Right lung (tissue), 5 donors: ENCODE data around the gene SYDE1. TPM values are rescaled to one million over a fixed set of nuclear protein-coding genes. Genes with fewer than 3 reads are reported as not detected.

ENCODE experiments used
- DNase-seq, 2 donors: peaks; one replicate each; pipeline ENCODE4 v3.0.0-alpha.2; 2013
- polyA plus RNA-seq, 5 donors: library from polyadenylated mRNA; unstranded; fragments of 120-200 nt; gene quantifications; one replicate each; pipeline versions ENCODE4 v1.2.1 to v1.2.3, GENCODE V29; 2013; ENCODE audit warnings: inconsistent platforms in 1 of 5, low replicate concordance in 1 of 5; ENCODE audit not compliant: insufficient read length in 5 of 5, insufficient read depth in 1 of 5

The SYDE1 gene
- polyA plus RNA-seq, 5 donors = 16.6 to 33.0 (median 21.8) TPM

DNA sequence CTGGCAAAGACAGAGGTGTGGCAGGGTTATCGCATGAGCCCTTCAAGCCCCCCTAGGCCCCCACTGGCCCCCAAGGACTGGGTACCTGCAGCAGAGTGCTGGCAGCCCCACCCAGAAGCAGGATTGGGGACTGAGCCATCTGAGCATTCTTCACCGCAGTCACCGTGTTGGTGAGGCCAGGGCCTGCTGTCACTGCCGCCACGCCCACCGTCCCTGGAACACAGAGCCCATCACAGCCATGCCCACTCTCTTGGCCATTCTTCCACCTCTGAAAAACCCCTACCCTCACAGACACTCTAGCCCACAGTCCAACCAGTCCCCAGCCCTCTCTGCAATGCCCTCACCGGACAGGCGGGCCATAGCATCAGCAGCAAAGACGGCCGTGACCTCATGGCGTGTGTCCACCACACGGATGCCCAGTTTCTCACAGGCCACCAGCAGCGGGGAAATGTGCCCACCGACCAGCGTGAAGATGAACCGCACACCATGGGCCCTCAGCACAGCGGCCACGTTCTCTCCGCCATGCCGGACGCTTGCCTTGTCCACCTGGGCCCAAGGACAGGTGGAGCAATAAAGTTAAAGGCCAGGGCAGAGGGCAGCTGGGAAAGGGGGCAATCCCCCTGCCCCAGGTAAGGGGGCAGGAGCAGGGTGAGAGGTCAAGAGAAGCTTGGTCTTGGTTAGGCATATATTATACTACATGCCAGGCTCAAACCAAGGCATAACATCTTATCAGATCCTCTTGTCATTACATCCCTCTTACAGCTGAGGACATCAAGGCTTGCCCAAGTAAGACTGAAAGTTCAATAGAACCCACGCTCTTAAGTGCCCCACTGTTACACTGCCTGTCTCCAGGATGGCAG, 16.1 kb downstream of the SYDE1 start:
- no peak for DNase-seq

DNA sequence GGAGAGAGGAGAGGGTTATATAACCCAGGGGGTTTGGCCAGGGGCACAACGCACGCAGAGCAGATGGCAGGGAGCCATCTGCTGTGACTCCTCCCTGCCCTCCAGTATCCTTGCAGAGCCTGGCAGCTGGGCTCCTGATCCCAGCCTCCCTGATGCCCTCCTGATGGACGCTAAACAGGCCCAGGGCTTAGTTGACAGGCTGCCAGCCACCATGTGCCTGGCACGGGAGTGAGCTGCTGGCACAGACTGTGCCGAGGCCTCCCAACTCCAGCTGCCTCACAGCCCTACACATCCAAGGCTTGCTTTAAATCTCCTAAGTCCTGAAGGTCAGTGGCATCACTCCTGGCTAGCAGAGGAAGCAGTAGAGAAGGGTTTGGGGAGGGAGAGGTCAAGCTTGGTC, 16.7 kb downstream of the SYDE1 start:
- no peak for DNase-seq

DNA sequence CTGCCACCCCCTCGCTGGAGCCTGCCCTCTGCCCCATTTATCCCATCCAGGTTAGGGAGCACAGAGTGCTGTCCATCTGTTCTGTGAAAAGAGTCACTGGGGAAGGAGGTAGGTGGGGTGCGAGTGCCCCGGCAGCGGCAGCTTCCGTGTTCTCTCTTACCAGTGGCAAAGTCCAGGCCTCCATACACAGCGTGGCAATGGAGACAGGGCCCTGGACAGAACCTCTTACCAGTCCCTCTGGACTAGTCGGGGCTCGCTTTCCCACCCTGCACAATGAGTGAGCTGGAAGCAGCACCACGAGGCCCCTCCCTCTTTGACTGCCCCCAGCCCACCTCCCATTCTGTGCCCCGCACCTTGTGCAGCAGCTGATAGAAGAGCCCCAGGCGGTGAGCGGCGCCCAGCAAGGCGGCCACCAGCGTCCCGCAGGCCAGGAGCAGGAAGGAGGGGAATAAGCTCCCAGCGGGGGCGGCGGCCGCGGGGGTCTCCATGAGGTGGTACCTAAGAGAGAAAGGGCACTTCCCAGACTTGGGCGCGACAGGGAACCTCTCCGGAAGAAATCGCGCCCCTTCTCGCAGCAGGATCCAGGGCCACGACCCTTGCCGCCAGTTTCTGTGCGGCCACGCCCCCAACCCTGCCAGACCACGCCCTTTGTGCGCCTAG, 17.5 kb downstream of the SYDE1 start:
- DNase-seq = peak in 1 of 2 donors; percentile 35

DNA sequence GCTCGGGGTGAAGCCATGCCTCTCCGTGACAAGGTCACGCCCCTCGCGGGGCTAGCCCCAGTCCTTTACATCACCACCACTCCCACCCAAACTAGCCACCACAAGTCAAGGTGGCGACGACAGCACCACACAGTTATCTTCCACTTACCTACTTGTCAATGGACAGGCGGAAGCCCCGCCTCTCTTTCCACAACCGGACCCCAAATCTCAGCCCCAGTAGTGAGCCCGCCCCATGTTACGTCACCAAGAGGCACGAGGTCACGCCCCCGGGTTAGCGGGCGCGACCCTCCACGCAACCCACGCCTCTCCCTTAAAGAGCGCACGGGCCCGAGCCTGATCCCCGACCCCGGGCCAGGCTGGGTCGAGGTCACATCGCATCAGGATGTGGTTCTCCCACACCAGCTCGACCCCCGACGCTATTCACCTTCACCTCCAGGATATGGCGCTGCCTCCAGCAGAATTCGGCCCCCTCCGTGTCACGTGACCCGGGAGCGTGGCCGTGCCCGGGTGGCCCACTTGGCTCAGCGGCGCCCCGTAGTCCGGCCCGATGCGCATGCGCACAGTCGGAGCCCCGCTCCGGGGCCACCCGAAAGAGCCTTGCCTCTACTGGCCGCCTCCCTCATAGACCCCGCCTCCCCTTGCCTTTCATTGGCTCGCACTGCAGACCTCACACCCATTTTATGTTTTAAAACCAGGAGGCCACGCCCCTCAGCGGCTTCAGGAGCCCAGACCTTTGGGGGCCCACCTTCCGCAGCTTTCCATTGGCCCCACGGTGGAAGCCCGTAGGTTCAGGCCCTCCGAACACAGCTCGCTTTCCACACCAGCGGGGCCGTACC, 18.2 kb downstream of the SYDE1 start:
- peak; percentile 97 to 98 for DNase-seq

DNA sequence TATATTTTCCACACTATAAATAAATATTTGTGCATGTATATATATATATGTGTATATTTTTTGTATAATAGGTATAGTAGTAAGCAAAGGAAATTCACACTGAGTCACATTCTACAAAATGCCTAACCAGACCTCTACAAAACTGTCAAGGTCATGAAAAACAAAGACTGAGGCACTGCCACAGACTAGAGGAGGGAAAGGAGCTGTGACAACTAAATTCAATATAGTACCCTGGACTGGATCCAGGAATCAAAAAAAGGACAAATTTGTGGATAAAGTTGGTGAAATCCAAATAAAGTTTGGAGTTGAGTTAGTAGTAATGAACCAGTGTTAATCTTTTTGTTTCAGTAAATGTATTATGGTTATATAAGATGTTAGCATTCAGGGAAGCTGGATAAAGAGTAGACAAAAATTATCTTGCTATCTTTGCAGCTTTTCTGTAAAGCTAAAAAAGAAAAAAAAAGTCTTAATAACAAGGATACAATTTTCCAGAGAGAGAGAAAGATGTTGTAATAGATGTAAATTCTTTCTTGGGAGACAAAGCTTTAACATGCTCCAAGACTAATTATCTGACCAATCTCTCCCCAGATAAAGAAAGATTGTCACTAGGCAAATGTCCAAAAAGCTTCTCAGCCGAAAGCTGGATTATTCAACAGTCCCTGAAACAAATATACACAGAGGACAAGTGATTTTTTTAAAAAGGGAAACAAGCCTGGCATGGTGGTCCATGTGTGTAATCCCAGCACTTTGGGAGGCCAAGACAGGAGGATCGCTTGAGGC, 19.1 kb downstream of the SYDE1 start:
- DNase-seq = peak; percentile 47 to 57

DNA sequence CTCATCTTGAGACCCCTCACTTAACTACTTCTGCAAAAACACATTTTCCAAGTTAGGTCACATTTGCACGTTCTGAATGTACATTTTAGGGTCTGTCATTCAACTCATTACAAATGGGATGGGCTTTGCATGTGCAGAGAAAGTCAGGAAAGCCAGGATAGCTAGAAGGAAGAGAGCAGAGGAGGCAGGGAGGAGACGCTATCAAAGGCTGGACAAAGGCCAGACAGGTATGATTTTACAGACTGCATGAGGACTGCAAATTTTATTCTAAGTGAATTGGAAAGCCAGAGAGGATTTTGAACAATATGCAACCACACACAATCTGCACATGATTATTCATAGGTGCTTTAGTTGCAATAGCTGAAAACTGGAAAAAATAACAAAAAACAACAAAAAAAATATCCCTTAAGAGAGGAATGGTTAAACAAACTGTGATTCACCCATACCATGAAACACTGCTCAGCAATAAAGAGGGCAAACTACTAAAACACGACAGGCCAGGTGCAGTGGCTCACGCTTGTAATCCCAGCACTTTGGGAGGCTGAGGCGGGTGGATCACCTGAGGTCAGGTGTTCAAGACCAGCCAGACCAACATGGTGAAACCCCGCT, 21.1 kb downstream of the SYDE1 start:
- no peak for DNase-seq

DNA sequence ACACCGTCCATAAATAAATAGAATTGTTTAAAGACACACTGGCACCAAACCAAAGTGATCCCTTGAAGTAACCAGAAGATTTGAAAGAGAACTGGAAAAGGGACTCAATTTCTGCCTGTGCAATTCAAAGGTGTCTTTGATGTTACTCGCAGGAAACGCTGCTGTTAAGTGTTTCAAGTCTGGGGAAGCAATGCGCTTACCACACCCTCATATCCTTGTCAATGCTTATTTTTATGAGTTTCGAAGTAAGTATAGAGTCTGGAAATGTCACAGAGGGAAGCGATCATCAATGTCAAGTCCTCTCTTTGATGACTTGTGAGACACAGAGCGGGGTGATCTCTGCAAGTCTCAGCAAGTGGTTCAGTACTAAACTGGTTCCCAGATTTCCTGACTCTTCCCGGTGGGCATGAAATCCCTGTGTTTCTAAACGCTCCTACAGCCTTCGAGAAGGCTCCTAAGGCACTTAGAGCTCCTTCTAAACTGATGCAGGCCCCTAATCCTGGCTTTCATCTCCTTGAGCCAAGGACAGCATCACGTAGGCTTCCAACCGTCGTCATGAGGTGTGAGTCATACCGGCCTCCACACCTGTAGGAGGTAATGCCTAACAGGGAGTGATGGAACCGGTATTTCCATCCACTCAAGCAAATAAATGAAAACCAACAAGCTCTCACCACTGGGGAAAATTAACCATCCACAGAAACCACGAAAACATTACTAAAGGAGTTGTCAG, 22.8 kb downstream of the SYDE1 start:
- peak in 1 of 2 donors; percentile 34 for DNase-seq

DNA sequence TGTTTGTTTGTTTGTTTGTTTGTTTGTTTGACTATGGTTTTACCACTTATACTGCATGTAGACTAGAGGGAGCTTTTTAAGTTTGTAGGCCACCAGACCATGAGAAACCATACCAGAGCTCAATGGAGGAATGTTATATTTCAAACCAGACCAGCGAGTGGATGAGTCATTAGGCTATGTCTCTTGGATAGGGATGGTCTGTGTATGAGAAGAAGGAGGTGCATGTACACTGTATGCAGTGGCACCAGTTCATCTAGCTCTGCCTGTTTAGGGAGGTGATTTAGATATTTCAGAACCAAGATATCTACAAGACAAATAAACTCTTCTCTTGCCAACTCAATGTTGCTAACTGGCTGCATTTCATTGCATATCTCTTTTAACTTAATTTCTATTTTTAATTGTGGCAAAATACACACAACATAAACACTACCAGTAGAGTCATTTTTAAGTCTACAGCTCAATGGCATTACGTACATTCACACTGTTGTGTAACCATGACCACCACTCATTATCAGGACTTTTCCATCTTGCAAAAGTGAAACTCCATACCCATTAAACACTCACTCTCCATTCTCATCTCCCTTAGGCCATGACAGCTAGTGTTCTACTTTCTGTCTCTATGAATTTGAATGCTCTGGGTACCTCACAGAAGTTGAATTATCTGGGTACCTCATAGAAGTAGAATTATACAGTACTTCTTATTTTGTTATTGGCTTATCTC, 29.2 kb downstream of the SYDE1 start:
- no peak for DNase-seq

DNA sequence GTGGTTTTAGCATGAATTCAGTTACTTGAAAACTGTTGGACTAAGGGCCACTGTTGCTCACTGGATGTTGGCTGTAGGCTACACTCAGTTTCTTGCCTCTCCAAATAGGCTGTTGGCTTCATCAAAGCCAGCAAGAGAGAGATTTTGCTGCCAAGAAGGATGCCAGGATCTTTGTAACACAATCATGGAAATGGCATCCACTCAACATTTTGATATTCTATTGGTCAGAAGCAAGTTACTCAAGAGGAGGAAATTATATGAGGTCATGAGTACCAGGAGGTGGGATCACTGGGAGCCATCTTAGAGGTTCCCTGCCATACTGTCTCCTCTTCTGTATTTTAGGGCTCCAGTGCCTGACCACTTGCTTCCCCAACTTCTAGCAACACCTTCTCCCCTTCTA, 30.6 kb downstream of the SYDE1 start:
- DNase-seq = no peak

DNA sequence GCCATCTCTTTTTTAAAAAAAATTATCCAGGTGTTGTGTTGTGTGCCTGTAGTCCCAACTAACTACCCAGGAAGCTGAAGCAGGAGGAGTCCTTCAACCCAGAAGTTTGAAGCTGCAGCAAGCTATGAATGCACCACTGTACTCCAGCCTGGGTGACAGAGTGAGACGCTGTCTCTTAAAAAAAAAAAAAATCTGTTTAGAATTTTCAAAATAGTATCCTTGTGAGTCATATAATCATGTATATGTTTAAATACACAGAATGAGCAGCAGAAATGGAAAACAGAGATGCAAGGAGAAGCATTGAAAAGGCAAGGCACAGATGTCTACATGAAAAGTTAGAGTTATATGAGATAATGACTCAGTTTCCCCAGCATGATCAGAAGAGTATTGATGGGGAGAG, 31.2 kb downstream of the SYDE1 start:
- no peak for DNase-seq

DNA sequence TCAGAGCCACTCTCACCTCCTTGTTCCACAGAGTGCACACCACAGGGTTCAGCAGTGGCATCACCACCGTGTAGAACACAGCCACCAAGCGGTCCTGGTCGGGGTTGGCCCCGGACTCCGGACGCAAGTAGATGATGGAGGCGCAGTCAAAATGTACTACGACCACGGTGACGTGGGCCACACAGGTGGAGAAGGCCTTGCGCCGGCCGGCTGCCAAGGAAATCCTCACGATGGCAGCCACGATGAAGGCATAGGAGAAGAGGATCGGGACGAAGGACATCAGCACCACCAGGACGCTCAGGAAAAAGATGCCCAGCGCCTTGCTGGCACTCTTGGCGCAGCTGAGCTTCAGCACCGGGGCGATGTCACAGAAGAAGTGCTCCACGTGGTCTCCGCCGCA, 33.9 kb downstream of the SYDE1 start:
- no peak for DNase-seq

DNA sequence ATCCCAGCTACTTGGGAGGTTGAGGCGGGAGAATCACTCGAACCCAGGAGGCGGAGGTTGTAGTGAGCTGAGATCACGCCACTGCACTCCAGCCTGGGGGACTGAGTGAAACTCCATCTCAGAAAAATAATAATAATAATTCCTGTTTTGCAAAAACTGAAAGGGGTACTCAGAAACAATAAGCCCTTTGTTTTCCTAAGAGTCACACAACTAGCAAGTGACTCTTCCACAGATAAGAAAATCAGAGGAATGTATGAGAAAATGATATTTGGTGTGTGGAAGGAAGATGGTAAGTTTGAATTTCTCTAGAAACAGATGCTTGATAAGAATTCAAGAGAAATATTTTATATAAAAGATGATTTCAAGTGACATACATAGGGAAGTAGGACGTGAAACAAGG, 35.1 kb downstream of the SYDE1 start:
- DNase-seq = no peak

DNA sequence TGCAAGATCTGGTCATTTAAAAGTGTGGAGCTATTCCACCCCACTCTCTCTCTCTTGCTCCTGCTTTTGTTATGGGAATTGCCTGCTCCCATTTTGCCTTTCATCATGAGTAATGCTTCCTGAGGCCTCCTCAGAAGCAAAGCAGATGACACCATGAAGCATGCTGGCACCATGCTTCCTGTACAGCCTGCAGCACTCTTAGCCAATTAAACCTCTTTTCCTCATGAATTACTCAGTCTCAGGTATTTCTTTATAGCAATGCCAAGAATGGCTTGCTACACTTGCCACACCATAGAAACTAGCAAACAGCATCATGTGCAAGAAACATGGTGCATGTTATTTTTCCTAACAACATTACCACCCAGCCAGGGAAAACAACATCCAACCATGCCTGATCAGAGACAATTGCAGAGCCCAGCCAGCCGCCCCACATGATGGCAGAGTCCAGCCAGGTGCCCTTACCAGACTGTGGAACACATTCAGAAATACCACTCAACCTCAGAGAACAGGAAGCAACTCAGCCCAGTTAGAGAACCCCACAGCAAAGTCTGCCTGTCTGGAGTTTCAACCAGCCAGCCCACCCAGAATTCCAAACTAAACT, 36.9 kb downstream of the SYDE1 start:
- DNase-seq = no peak

DNA sequence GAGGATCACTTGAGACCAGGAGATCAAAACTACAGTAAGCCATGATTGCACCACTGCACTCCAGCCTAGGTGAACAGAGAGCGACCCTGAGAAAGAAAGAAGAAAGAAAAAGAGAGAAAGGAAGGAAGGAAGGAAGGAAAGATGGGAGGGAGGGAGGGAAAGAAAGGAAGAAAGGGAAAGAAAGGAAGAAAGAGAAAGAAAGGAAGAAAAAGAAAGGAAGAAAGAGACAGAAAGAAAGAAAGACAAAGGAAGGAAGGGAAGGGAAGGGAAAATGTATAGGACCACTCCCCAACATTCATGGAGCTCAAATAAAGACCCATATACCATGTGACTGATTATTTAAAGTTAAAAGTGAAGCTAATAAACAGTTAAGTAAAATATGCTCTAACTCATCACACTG, 39.9 kb downstream of the SYDE1 start:
- DNase-seq = no peak

DNA sequence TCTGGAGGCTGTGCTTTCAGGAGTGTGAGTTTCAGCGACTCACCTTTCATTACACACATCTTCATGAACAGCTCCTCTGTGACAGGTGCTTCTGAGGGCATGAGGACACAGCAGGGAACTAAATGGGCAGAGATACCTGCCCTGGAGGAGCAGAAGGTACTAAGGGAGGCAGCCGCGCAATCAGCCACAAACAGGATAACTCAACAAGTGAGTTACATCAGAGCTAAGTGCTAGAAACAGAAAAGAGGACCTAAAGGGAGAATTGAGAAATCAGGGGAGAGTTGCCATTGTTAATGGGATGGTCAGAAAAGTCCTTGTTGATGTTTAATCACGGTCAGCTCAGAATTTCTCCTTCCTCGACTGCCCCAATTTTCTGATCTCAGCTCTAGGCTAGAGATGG, 42.5 kb downstream of the SYDE1 start:
- DNase-seq = no peak

DNA sequence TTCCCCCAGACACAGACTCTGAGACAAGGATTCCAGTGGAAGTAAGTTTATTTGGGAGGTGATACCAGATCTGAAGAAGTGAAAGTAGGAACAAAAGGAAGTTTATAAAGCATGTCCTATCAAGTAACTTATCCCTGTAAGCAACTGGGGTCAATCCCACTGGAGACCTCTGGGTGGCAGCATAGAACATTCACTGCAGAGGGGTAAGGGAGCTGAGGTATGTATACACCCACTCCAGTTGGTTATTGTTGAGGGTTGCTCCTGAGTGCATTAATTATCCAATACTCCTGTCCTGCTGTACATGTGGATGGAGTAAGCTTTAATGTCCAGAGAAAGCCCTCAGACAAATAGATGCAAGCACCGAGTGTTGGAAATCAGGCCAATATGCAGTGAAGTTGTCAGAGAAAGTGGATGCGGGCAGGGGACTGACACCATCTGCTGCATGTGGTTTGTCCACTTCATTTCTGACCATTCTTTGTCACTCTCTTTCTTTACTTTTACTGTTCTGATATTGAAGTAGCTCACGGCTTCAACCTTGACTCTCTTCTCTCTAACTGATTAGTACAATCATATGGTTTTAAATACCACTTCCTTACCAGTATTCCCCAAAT, 46.9 kb downstream of the SYDE1 start:
- DNase-seq = no peak

DNA sequence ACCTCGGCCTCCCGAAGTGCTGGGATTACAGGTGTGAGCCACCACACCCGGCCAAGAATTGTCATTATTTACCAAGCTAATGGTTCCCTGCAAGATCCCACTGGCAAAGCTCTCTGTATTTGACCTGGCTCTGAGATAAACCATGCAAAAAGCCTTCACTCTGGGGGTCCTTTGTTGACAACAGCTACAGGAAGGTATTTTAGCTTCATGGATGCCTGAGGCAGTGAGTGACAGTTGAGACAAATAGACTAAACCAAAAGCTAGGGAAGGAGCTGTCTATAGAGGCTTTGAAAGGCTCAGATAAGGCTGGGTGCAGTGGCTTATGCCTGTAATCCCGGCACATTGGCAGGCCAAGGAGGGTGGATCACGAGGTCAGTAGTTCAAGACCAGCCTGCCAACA, 48.1 kb downstream of the SYDE1 start:
- DNase-seq = no peak

DNA sequence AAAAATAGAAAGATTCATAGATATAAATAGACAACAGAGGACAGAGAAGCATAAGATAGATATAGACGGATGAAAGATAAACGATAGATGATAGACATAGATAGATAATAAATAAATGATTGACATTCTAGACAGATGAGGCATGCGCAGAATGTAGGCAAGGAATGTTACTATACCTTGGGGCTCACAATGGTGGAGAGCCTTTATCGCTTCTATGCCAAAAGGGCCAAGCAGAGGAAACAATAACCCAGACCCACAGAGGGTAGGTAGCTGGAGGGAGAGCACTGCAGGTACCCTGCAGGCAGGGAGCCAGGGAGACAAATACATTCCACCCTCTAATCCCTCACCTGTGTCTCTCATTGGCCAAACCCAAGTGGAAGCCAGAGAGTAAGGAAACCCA, 49.2 kb downstream of the SYDE1 start:
- DNase-seq = no peak

DNA sequence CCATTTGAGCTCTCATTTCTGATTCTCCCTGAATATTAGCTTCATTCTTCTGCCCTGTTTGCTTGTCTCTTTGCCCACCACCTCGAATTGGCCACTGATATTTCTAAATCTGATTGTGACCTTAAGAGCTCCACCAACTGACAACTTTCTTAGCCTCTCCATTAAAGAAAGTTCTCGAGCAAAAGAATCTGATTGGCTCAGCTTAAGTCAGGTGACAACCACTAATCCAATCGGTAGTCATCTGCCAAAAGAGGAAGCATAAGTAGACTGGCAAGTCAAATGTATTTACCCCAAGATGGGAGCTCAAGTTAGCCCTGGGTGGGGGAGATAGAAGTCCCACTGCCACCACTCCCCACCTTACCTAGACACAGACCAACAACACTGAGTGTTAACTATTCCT, 52.0 kb downstream of the SYDE1 start:
- DNase-seq = no peak
